Measurements from ENCODE around the gene ZGPAT.

Gene ZGPAT

DNA sequence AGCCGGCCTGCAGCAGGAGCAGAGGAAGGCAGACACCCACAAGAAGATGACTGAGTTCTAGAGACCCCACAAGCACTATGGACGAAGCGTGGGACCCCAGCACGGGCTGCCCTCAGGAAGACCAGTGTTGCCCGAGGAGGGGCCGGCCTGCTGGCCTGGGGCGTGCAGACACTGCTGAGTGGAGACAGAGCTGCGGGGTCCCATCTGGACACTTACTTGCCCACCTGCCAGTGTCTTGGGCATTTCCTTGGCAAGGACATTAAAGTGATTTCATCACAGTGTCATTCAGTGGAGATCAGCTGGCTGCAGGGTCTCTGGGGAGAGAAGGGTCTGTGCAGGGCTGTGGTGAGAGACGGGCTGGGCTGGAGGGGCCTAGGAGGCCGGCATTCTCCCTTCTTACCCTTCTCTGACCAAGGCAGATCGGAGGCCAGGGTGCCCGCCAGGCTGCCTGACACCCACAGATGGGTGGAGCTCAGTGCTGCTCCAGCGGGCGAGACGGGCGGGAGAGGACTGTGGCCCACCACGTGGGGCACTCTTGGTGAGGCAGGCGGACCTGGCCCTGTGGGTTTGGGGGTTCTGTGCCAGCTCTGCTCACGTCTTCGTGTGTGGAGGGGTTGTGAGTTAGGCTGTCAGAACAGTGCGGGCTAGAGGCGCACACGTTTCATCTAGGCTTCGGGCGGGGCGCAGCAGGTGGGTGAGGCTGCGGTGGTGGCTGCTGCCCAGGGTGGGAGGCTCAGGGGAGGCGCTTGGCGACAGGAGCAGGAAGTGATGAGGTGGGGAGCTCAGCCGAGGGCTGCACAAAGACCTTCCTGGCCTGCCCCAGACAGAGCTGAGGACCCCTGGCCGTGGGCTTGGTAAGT is 28.2 kb downstream of the ZGPAT start, which contains the start of gene LIME1:
Gene LIME1, plus strand, starts transcription at position 806 of the 860 bp plus-strand sequence. CDS start 886 bp downstream, outside the sequence.
- DNase-seq, result no peak

- DNase-seq, result no peak
Measured at GRCh38 chr20:63736893-63737694, 29.3 kb downstream of the ZGPAT start.

- no peak for DNase-seq
Measured at GRCh38 chr20:63737695-63737944, 29.8 kb downstream of the ZGPAT start.

DNA sequence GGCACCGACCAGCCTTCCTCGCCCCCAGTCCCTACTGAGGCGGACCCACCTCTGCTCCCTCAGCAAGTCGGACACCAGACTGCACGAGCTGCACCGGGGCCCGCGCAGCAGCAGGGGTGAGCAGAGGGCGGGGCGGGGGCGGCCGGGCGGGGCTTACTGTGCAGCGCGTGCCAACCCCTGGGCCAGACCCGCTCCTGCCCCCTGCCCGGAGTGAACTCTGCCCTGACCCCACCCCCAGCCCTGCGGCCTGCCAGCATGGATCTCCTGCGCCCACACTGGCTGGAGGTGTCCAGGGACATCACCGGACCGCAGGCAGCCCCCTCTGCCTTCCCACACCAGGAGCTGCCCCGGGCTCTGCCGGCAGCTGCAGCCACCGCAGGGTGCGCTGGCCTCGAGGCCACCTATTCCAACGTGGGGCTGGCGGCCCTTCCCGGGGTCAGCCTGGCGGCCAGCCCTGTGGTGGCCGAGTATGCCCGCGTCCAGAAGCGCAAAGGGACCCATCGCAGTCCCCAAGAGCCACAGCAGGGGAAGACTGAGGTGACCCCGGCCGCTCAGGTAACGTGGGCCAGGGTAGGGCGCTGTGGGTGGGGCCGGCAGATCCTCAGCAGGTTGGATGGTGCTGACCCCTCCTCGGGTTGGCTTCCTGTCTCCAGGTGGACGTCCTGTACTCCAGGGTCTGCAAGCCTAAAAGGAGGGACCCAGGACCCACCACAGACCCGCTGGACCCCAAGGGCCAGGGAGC is 30.3 kb downstream of the ZGPAT start:
- no peak for DNase-seq

DNA sequence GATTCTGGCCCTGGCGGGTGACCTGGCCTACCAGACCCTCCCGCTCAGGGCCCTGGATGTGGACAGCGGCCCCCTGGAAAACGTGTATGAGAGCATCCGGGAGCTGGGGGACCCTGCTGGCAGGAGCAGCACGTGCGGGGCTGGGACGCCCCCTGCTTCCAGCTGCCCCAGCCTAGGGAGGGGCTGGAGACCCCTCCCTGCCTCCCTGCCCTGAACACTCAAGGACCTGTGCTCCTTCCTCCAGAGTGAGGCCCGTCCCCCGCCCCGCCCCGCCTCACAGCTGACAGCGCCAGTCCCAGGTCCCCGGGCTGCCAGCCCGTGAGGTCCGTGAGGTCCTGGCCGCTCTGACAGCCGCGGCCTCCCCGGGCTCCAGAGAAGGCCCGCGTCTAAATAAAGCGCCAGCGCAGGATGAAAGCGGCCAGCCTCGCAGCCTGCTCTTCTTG is 30.9 kb downstream of the ZGPAT start:
- DNase-seq, result no peak

DNA sequence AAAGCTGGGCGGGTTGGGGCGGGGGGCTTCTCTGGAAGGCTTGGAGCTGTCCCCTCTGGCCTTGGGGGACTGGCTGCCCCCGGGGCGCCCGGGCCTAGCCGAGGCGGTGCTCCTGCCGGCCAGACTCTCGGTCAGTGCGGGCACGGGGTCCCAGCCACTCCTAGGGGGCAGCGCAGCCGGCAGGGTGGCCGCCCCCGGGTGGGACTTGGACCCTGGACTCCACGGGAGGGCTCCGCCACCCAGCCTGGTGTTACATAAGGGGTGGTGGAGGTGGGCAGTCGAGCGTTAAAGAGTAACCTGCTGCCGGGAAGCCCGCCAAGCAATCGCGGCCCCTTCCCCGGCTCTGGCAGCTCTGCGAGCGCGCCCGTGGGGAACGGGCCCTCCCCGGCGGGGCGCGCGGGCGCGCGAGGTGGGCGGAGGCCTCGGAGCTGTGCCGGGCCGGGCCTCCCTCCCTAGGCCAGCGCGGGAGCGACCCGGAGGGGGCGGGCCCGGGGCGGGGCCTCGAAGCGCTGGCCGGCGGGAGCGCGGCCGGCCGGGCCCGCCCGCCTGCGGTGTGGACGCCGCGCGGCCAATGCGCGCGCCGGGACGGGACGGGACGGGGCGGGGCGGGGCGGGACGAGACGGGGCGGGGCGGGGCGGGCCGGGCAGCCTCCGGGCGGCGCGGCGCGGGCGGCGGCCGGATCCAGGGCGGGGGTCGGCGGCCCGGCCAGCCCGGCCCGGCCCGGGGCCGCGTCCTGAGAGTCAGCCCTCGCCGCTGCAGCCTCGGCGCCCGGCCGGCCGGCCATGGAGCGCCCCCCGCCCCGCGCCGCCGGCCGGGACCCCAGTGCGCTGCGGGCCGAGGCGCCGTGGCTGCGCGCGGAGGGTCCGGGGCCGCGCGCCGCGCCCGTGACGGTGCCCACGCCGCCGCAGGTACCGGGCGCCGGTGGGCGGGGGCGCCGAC is 31.6 kb downstream of the ZGPAT start, which contains the start of gene SLC2A4RG:
Gene SLC2A4RG, plus strand, starts transcription at position 647 of the 940 bp plus-strand sequence. Its CDS starts 137 bp downstream, at position 784.
- peak; percentile 52 for DNase-seq

DNA sequence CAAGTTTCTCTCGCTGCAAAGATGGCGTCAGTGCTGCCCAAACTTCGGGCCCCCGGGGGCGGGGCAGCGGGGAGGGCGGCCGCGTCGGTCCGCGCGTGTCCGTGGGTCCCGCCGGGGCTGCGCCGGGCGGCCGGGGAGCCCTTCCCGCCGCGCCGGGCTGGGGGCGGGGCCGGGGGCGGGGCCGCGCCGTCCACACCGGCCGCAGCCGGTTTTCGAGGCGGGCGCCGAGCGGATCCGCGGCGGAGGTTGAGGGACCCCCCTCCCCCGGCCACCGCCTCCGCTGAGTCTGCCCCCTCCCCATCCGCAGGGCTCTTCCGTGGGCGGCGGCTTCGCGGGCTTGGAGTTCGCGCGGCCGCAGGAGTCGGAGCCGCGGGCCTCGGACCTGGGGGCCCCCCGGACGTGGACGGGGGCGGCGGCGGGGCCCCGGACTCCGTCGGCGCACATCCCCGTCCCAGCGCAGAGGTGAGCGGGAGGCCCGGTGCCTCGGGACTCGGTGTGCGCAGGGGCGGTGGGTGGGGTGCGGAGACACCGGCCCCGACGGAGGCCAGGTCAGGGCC is 32.3 kb downstream of the ZGPAT start:
- DNase-seq, result no peak

DNA sequence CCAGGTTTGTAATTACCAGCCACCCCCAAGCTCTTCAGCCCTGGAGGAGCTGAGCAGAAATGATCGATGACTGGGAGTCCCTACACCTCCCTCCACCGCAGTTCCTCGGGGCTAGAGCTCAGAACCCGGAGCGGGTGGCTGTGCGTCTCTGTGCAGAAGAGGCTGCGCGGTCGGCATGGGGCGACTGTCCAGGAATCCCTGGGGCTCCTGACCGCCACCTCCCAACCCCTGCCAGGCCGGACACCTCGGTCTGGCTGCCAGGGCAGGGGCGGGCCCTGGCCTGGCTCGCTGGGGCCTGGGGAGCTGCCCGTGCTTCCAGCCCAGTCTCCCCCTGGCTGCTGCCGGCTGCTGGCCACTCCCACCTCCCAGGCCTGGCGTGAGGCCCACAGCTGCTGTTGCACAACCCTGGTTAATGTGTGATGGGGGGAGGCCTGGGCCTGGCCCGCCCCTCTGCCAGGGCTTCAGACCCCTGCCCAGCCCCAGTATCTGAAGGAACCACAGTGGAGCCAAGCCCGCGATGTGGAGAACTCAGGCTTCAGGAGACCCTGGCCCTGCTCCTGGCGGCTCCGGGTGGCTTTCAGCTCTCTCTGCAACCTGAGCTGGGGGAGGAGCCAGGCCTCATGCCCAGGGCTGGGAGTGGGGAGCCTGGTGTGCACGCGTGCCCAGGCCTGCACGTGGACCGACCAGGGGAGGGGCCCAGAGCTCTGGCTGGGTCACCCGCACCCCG is 33.0 kb downstream of the ZGPAT start:
- peak; percentile 38 for DNase-seq

DNA sequence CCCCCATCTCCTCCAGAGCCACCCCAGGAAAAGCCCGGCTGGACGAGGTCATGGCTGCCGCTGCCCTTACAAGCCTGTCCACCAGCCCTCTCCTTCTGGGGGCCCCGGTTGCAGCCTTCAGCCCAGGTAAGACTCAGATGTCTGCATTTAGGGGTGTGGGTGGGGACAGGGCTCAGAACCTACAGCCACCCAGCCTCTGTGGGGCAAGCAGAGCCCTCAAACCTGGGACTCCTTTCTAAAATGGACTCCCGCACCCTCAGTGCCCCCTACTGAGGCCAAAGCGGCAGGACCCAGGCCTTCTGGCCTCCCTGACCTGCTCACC is 33.5 kb downstream of the ZGPAT start:
- DNase-seq, result no peak

GRCh38 chr20:63741676-63742380 is 34.0 kb downstream of the ZGPAT start:
- DNase-seq, result no peak

DNA sequence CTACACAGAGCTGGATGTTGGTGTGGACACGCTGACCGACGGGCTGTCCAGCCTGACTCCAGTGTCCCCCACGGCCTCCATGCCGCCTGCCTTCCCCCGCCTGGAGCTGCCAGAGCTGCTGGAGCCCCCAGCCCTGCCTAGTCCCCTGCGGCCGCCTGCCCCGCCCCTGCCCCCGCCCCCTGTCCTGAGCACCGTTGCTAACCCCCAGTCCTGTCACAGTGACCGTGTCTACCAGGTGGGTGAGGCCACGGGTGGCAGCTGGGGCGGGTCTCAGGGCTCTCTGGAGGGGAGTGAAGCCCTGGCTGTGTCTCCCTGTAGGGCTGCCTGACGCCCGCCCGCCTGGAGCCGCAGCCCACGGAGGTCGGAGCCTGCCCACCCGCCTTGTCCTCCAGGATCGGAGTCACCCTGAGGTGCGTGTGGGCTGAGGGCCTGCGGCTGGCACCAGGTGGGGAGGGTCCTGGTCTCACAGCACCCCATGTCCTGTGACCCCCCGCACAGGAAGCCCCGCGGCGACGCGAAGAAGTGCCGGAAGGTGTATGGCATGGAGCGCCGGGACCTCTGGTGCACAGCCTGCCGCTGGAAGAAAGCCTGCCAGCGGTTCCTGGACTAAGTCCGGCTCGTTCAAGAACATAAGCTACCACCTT is 34.7 kb downstream of the ZGPAT start:
- no peak for DNase-seq

DNA sequence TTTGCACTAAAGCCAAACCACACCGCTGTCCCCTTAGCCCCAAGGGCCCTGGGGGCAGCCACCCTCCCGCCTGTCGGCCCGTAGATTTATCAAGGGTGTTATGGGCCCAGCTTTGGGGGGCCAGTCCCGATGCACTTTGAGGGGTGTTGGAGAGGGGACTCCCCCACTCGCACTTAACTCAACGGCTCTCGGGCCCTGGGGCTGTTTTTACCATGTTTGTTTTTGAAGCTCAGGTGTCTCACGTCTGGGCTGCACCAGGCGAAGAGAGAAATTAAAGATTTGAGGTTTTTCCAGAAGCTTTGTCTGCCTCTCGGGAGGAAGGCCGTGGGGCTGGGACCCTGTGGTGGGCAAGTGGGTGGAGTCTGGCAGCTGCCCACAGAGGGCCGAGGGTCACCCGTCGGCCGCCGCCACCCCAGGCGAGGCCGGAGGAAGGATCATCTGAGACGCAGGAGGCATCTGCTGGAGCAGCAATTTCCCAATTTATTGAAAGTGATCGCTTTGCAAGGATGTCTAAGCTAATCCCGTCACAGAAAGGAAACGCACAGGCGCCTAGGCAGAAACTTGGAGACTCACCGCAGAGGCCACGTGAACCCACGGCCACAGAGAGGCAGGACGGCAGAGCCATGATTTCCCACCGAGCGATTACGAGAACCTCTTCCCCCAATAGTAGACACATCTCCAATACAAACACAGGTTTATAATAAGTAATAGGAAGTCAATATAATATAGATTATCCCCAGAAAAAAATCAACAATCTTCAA is 35.6 kb downstream of the ZGPAT start:
- DNase-seq, result no peak

- no peak for DNase-seq
Measured at GRCh38 chr20:63744158-63744557, 36.3 kb downstream of the ZGPAT start.

DNA sequence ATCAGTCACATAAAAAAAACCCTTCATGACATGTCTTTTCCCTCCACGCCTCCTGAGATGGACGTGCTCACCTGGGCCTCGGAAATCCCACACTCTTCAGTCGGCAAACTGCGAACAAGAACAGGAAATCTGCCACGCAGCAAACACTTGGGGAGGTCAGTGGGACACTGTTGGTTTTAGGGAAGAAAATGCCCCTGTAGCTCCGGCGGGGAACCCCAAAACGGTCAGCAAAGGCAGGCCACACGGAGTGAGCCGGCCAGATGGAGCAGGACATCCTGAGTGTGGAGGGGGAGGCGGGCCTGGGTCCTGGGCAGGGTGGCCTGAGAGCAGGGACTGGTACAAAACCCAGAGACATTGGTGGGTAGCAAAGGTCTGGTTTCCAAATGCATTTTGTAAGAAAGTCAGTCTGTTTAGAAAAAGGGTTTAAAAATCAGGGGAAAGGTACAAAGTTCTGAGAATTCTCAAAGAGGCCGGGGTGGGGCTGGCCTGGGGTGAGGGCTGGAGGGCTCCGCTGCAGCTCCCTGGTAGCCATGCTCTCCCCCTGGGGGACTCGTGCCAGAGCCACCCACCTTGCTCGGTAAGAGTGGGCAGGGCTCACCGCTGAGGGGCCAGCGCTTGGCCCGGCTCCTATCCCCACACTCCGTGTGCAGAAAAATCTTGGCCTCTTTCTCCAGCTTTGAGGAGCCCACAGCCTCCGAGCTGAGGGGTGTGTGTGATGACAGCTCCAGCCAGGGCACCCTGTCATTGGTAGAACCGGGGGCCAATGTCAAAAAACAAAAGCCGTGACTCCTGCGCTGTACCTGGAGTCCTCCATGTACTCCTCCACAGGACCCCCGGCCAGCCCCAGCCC is 37.0 kb downstream of the ZGPAT start:
- DNase-seq, result no peak

- no peak for DNase-seq
Measured at GRCh38 chr20:63745424-63745805, 37.6 kb downstream of the ZGPAT start.

DNA sequence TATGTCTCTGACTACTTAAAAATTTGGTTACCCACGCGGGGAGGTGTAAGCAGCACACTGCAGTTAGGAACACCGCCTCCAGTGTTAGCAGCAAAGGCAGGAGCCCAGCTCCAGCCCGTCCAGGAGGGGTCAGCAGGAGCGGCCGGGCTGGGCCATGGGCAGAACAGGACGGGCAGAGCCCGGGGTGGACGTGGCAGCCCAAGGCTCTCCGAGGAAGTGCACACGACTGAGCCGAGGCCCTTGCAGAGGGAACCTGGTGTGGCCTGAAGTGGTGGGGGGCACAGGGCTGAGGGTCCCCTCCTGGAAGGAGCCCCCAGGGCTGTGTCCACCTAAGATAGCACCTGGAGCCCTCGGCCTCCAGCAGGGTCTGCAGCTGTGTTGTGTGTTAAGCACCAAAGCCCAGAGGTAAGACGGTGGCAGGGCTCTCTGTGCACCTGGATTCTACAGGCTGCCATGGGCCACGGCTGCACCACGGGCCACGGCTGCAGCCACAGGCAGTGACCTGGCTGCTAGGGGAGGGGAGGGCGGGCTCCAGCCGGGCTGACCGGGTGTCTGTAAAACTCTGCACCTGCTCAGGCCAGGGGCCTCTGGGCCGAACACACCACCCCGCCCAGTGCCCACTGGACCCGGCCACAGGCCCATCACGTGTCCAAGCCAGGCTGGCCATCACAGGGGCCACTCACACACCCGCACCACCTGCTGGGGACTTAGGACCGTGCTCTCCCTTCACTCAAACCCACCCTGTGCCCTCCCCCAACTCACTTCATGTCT is 38.3 kb downstream of the ZGPAT start:
- no peak for DNase-seq

DNA sequence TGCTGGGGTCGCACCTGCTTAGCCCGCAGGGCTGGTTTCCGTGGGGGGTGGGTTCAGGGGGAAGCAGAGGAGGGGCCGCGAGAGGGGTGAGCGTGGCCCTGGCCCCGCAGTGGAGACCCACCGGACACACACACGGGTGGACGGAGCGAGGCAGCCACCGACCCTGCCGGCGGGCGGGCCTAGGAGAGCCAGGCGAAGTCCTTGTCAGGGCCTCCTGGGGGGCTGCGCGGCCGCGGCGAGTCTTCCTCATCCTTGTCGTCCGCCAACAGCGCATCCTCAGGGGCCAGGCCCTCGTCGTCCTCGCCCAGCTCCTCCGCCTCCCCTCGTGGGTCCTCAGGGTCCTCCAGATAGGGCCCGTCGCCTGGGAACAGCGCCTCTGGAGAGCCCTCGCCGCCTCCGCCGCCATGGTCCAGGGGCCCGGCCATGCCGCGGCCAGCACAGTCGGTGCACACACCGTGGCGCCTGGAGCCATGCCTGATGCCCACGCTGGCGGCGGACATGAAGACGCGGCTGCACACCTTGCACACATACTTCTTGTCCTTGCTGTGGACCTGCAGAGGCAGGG is 39.0 kb downstream of the ZGPAT start:
- DNase-seq, result no peak

All from NCI-H510A (cell line).